ENCODE data around the gene ZCCHC24.

DNA sequence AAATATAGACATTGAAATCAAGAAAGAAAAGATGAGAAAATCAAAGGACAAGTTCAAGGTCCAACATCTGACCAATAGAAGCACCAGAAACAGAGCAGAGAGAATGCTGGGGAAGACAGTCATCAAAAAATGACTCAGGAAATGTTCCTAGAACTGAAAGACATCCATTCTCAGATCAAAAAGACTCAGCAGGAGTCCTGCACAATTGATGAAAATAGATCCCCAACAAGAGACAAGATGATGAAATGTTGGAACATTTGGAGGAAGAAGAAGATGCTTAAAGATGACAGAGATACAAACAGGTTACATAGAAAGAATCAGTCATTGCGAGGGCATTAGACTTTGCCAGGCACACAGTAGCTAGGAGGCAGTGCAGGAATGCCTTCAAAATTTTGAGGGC, 36.9 kb upstream of the ZCCHC24 start:
- TF ChIP-seq, protein P1, sequence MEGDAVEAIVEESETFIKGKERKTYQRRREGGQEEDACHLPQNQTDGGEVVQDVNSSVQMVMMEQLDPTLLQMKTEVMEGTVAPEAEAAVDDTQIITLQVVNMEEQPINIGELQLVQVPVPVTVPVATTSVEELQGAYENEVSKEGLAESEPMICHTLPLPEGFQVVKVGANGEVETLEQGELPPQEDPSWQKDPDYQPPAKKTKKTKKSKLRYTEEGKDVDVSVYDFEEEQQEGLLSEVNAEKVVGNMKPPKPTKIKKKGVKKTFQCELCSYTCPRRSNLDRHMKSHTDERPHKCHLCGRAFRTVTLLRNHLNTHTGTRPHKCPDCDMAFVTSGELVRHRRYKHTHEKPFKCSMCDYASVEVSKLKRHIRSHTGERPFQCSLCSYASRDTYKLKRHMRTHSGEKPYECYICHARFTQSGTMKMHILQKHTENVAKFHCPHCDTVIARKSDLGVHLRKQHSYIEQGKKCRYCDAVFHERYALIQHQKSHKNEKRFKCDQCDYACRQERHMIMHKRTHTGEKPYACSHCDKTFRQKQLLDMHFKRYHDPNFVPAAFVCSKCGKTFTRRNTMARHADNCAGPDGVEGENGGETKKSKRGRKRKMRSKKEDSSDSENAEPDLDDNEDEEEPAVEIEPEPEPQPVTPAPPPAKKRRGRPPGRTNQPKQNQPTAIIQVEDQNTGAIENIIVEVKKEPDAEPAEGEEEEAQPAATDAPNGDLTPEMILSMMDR (IDR thresholded peaks at IDR 0.05; ENCODE audit: control extremely low read depth in 1 of 3, insufficient read depth in 1 of 3, low read depth in 1 of 3, low read length in 3 of 3) = no peak
- TF ChIP-seq POLR2A (IDR thresholded peaks at IDR 0.05; ENCODE audit: control extremely low read depth in 1 of 2, low read depth in 2 of 2, low read length in 2 of 2) (no peak), EP300 (IDR thresholded peaks at IDR 0.05; ENCODE audit: borderline replicate concordance in 1 of 2, low read depth in 2 of 2, low read length in 2 of 2) (no peak), TEAD4 (IDR thresholded peaks at IDR 0.05; ENCODE audit: low read depth, low read length) (no peak)
